Type B pancreatic cell (in vitro differentiated cells): ENCODE measurements around the gene EMC9. TPM values are rescaled to one million over a fixed set of nuclear protein-coding genes. Genes with fewer than 3 reads are reported as not detected.

ENCODE experiments used
- DNase-seq: peaks from one replicate; pipeline ENCODE4 v3.0.0; 2021; ENCODE audit warnings: mixed read lengths; ENCODE audit not compliant: unreplicated experiment; ENCODE audit errors: extremely low spot score
- H3K27ac Mint-ChIP-seq: 2 replicates; pipeline ENCODE4 v1.8.0; 2021; ENCODE audit warnings: mild to moderate bottlenecking, mixed read lengths
- H3K27me3 Mint-ChIP-seq: 2 replicates; pipeline ENCODE4 v1.8.0; 2021; ENCODE audit warnings: mixed read lengths
- H3K36me3 Mint-ChIP-seq: 2 replicates; pipeline ENCODE4 v1.8.0; 2021; ENCODE audit warnings: mixed read lengths
- H3K4me1 Mint-ChIP-seq: one replicate; pipeline ENCODE4 v1.8.0; 2021; ENCODE audit warnings: mixed read lengths; ENCODE audit not compliant: unreplicated experiment
- H3K4me3 Mint-ChIP-seq: 2 replicates; pipeline ENCODE4 v1.8.0; 2021; ENCODE audit warnings: mild to moderate bottlenecking, mixed read lengths
- H3K9me3 Mint-ChIP-seq: 2 replicates; pipeline ENCODE4 v1.8.0; 2021; ENCODE audit warnings: mixed read lengths
- total RNA-seq: library from RNA; stranded (reverse); gene quantifications from 2 replicates; pipeline ENCODE4 v1.2.1, GENCODE V29; 2021; ENCODE audit warnings: low replicate concordance
- TF ChIP-seq, protein P1 (sequence below): fragments of 200-600 bp; sonication (generic); conservative IDR thresholded peaks from 2 replicates; pipeline ENCODE4 v1.5.0; 2021; ENCODE audit warnings: antibody characterized with exemption, mild to moderate bottlenecking

Gene EMC9
- total RNA-seq, 1 donor from 2014 or later: 25.9 TPM

DNA sequence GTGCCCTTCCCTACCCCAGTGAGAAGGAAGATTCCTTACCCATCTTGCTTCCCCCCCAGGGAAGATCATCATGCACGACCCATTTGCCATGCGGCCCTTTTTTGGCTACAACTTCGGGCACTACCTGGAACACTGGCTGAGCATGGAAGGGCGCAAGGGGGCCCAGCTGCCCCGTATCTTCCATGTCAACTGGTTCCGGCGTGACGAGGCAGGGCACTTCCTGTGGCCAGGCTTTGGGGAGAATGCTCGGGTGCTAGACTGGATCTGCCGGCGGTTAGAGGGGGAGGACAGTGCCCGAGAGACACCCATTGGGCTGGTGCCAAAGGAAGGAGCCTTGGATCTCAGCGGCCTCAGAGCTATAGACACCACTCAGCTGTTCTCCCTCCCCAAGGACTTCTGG is 37.9 kb downstream of the EMC9 start:
- TF ChIP-seq, protein P1, sequence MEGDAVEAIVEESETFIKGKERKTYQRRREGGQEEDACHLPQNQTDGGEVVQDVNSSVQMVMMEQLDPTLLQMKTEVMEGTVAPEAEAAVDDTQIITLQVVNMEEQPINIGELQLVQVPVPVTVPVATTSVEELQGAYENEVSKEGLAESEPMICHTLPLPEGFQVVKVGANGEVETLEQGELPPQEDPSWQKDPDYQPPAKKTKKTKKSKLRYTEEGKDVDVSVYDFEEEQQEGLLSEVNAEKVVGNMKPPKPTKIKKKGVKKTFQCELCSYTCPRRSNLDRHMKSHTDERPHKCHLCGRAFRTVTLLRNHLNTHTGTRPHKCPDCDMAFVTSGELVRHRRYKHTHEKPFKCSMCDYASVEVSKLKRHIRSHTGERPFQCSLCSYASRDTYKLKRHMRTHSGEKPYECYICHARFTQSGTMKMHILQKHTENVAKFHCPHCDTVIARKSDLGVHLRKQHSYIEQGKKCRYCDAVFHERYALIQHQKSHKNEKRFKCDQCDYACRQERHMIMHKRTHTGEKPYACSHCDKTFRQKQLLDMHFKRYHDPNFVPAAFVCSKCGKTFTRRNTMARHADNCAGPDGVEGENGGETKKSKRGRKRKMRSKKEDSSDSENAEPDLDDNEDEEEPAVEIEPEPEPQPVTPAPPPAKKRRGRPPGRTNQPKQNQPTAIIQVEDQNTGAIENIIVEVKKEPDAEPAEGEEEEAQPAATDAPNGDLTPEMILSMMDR: no peak
- H3K36me3 Mint-ChIP-seq: peaks cover 7% of the 10 kb centered on the region
- no peak overlapping the region for H3K4me3 Mint-ChIP-seq
- no peaks in the 10 kb centered on the region for H3K4me1 Mint-ChIP-seq
- no peaks in the 10 kb centered on the region for H3K27me3 Mint-ChIP-seq
- DNase-seq: no peak
- peak overlapping the region; percentile 29 for H3K27ac Mint-ChIP-seq
- no peaks in the 10 kb centered on the region for H3K9me3 Mint-ChIP-seq

DNA sequence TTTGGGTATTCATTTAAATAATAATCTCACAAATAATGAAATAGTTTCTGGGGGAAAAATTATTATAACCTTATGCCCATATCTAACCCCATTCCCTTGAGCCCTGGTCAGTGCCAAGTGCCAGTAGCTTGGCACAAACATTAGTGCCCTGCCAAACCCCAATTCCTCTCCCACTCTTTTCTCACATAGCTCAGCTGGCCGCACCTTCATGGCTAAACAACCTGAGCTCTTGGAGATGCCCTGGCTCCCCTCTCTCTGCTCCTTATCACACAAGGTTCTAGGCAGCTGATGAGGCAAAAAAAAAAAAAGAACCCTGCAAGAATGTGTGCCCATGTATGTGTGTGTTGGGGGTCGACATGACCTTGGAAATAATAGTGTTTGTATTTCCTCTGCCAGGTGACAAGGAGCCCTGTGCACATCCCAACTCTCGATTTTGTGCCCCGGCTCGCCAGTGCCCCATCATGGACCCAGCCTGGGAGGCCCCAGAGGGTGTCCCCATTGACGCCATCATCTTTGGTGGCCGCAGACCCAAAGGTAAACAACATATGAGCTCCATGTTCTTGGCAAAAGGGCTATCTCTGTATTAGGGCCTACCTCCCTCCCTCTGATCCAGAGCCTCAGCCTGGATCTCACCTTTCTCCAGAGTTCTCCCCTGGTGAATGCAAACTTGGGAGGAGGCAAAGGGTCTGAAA is 38.9 kb downstream of the EMC9 start:
- TF ChIP-seq, protein P1: no peak
- Mint-ChIP-seq H3K27me3 (no peaks in the 10 kb centered on the region), H3K9me3 (no peaks in the 10 kb centered on the region), H3K27ac (no peak overlapping the region), H3K36me3 (peaks cover 7% of the 10 kb centered on the region), H3K4me3 (no peak overlapping the region), H3K4me1 (no peaks in the 10 kb centered on the region)
- DNase-seq: no peak

DNA sequence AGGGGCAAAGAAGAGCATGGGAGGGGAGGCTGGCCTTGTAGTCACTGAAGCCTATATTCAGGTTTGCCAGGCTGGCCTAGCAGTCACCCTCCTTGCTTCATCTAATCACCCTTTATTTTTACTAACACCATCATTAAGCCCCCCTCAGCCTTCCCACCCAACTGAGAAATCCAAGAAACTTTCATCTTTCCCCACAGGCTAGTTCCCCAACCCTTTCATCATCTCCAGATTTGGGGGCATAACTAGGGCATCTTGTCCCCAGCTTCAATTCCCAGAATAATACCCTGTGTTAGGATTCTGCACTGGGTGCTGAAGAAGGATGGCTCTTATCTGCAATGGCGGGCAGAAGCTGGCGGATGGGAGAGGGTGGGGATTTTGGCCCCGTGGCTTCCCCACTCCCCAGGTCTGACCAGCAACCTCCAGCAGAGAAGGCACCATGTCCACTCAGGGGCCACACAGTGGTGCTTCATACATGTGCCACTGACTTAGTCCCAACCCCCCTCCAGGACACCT is 40.4 kb downstream of the EMC9 start:
- H3K36me3 Mint-ChIP-seq: peaks cover 7% of the 10 kb centered on the region

DNA sequence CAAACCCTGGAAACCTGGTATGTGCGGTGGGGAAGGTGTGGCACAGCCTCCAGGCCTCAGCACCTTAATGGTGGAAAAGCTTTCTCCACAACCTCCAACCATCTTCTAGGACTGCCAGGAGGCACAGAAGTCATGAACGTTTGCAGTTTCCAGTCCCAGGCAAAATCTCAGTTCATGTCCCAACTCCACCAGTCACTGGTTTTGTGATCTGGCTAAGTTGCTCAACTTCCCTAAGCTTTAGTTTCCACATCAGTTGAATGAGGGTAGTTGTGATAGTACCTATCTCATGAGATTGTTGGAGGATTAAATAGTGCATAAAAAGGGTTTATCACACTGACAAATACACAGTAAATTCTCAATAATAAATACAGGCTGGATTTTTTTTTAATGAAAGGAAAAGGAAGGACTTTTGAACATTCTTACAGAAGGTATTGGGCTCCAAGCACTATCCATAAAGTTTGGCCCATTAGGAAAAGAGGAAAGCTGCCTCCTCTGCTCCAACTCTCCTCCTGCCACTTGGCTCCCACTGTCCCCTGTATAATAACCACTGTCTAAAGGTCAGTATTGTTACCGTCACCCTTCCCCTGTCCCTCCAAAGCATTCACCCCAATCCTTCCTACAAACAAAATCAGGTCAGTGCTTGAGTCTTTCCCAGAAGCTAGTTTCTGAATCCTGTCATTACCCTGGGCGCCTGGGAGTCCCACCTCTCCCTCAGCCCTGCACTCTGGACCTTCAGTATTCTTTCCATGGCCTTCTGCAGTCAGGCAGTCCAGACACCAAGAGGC is 41.0 kb downstream of the EMC9 start:
- Mint-ChIP-seq H3K27ac (no peak overlapping the region), H3K27me3 (no peaks in the 10 kb centered on the region), H3K36me3 (peaks cover 11% of the 10 kb centered on the region), H3K4me3 (no peak overlapping the region), H3K9me3 (no peaks in the 10 kb centered on the region), H3K4me1 (peaks cover 8% of the 10 kb centered on the region)
- DNase-seq: no peak
- TF ChIP-seq, protein P1: no peak

More for the DNA sequence above, 40.4 kb downstream of the EMC9 start:
- H3K4me1 Mint-ChIP-seq: peaks cover 4% of the 10 kb centered on the region
- DNase-seq: no peak
- TF ChIP-seq, protein P1: no peak
- no peaks in the 10 kb centered on the region for H3K9me3 Mint-ChIP-seq
- no peaks in the 10 kb centered on the region for H3K27me3 Mint-ChIP-seq
- no peak overlapping the region for H3K4me3 Mint-ChIP-seq
- no peak overlapping the region for H3K27ac Mint-ChIP-seq

DNA sequence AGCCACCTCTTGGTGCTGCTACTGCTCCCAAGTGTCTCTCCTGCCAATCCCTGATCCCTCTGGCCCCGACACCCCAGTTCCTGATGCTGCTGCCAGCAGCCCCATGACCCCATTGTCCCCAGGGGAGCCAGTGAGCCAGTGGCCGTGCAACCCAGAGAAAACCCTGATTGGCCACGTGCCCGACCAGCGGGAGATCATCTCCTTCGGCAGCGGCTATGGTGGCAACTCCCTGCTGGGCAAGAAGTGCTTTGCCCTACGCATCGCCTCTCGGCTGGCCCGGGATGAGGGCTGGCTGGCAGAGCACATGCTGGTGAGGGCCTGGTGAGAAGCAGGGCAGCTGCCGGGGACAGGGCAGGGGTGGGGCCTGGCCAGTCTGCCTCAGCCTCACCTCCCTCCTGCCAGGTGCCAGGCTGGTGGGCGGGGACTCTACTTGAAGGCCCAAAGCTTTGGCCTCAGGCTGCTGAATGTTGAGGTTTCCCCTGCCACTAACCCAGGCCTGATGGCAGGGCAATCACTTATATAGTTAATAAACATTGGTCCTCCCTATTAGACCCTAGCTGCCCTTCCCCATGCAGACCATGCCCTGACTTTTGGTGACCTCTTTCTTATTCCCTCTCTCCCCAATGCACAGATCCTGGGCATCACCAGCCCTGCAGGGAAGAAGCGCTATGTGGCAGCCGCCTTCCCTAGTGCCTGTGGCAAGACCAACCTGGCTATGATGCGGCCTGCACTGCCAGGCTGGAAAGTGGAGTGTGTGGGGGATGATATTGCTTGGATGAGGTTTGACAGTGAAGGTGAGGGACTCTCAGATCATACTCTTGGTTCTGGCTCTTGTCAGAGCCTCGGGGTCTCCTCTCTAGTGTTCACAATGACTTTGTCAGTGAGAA is 42.2 kb downstream of the EMC9 start:
- no peaks in the 10 kb centered on the region for H3K9me3 Mint-ChIP-seq
- no peak for DNase-seq
- no peaks in the 10 kb centered on the region for H3K27me3 Mint-ChIP-seq
- no peak overlapping the region for H3K4me3 Mint-ChIP-seq
- H3K27ac Mint-ChIP-seq: no peak overlapping the region
- peaks cover 9% of the 10 kb centered on the region for H3K36me3 Mint-ChIP-seq
- H3K4me1 Mint-ChIP-seq: peaks cover 14% of the 10 kb centered on the region
- TF ChIP-seq, protein P1: no peak
